ENCODE data around the gene NCAPD3. TPM values are rescaled to one million over a fixed set of nuclear protein-coding genes. Genes with fewer than 3 reads are reported as not detected.

NCAPD3 gene
- total and polyA plus RNA-seq, 2 of the 13 experiments (the other 11 are each of a cell fraction or from before 2014, with no cell fraction given): 20.7 to 25.6 TPM

GRCh38 chr11:134139873-134140331 lies 83.9 kb downstream of the NCAPD3 start:
- H3K79me2 ChIP-seq (ENCODE audit: insufficient read depth, low read length): no peaks in the 10 kb centered on the region
- FAIRE-seq (peak; percentile 72), DNase-seq (ENCODE audit: low spot score) (peak; percentile 58), ATAC-seq (peak; percentile 93)
- H2AFZ ChIP-seq (ENCODE audit: low read length): no peak overlapping the region
- no peaks in the 10 kb centered on the region for H3K4me1 ChIP-seq (ENCODE audit: insufficient read depth, low read length)
- H3K27me3 ChIP-seq (ENCODE audit: control insufficient read depth in 1 of 2, insufficient read depth in 2 of 2, low read length in 2 of 2): no peaks in the 10 kb centered on the region
- no peaks in the 10 kb centered on the region for H3K9me3 ChIP-seq (ENCODE audit: low read length)
- intact Hi-C loops (cut with micrococcal nuclease; ENCODE audit: unreplicated experiment): loop anchor here (1.0 kb wide), 3 partner anchors 90 to 213 kb away; no protein-coding TSS in a partner anchor
- H3K4me2 ChIP-seq (ENCODE audit: low read depth, low read length): peak overlapping the region; percentile 41; the same call in 1 of the 2 replicates
- CTCF ChIA-PET (ENCODE audit: low intra/inter-chr PET ratio, low total read pairs): interaction anchor here (1.9 to 2.0 kb wide), 2 partner anchors 89 to 212 kb away, joined by 8 to 22 read pairs; no protein-coding TSS in a partner anchor
- no peaks in the 10 kb centered on the region for H4K20me1 ChIP-seq (ENCODE audit: insufficient read depth, low read length)
- in situ Hi-C loops (cut with HindIII; ENCODE audit: extremely low pct_ligation_motif_present, low pct_unique_long_range_greater_than_20kb): loop anchor here (5.0 kb wide), 2 partner anchors 93 to 213 kb away; no protein-coding TSS in a partner anchor
- no peak overlapping the region for H3K27ac ChIP-seq (ENCODE audit: extremely low read length, insufficient read depth, low read length)
- H3K36me3 ChIP-seq (replicated peaks in 1 of 2; ENCODE audit: control insufficient read depth in 1 of 2, insufficient read depth in 2 of 2, low read length in 2 of 2): no peaks in the 10 kb centered on the region
- POLR2A ChIA-PET: no interaction called here
- no peak overlapping the region for H3K9ac ChIP-seq (ENCODE audit: insufficient read depth, low read depth, low read length)
- BruUV-seq (replicated peaks): no TSS peak
- TF ChIP-seq ZNF766 (CRISPR knock-in tag; IDR thresholded peaks at IDR 0.05; ENCODE audit: borderline replicate concordance) (no peak), STAG1 (CRISPR knock-in tag; IDR thresholded peaks at IDR 0.05) (peak; percentile 74), ZNF101 (CRISPR knock-in tag; IDR thresholded peaks at IDR 0.05; ENCODE audit: borderline replicate concordance, low read depth) (no peak), RAD21 (CRISPR knock-in tag; IDR thresholded peaks at IDR 0.05) (peak; percentile 39; the same call in 1 of the 2 replicates), TEAD3 (CRISPR knock-in tag; optimal IDR thresholded peaks at IDR 0.05; ENCODE audit: borderline replicate concordance) (peak; percentile 34), SMC3 (IDR thresholded peaks at IDR 0.05; ENCODE audit: low read length) (peak; percentile 42), CTCF (CRISPR knock-in tag; IDR thresholded peaks at IDR 0.05) (peak; percentile 82)
- WGBS (ENCODE audit: low lambda C conversion rate): 24% methylated on average over 10 of the region's 10 CpGs
- no peak overlapping the region; a peak in 1 of 6 replicates for H3K4me3 ChIP-seq (replicated peaks in 1 of 3; ENCODE audit: insufficient read depth in 1 of 3, low read depth in 2 of 3, low read length in 3 of 3)
